HepG2 (cell line): ENCODE data around the gene ST3GAL5. TPM values are rescaled to one million over a fixed set of nuclear protein-coding genes. Genes with fewer than 3 reads are reported as not detected.

Experiments
- AHR ChIP-seq: IDR thresholded peaks from 2 replicates; pipeline ENCODE4 v1.6.1; 2018; ENCODE audit warnings: missing genetic modification reagents, missing compliant biosample characterization
- ATM ChIP-seq: fragments of 450-650 bp; IDR thresholded peaks from 2 replicates; pipeline ENCODE4 v1.7.1; 2017; ENCODE audit warnings: mild to moderate bottlenecking, borderline replicate concordance
- DR1 ChIP-seq: sonication (generic); formaldehyde crosslinking; IDR thresholded peaks from 2 replicates; pipeline ENCODE4 v1.8.0; 2021; ENCODE audit warnings: mild to moderate bottlenecking, missing genetic modification reagents, inconsistent platforms
- PRPF4 ChIP-seq: fragments of 200-400 bp; formaldehyde crosslinking; IDR thresholded peaks from 2 replicates; pipeline ENCODE4 v1.6.1; 2016; ENCODE audit warnings: low read length, low read depth; ENCODE audit not compliant: poor library complexity, severe bottlenecking
- RAD21 ChIP-seq: fragments of 450-650 bp; formaldehyde crosslinking; IDR thresholded peaks from 2 replicates; pipeline ENCODE4 v1.5.0; 2020; ENCODE audit warnings: mild to moderate bottlenecking
- SSRP1 ChIP-seq: IDR thresholded peaks from 2 replicates; pipeline ENCODE4 v1.6.1; 2016; ENCODE audit warnings: control low read depth
- TCF12 ChIP-seq, 2 experiments: fragments of 450-650 bp in 1 of 2; sonication (generic) in 1 of 2; formaldehyde crosslinking in 1 of 2; IDR thresholded peaks; 2 replicates each; pipeline versions ENCODE4 v1.6.1 to v1.8.0; 2017 to 2022; ENCODE audit warnings: antibody characterized with exemption in 1 of 2, mild to moderate bottlenecking in 1 of 2, missing genetic modification reagents in 1 of 2, moderate library complexity in 1 of 2
- polyA plus RNA-seq, 8 experiments: library from polyadenylated mRNA; depleted of rRNA in 3 of 8; stranded (reverse) in 7 of 8; unstranded in 1 of 8; fragments of >200 nt; fragmentation: Illumina TruSeq in 4 of 8; extraction: Trizol in 4 of 8; gene quantifications; 2 replicates each; pipeline versions ENCODE4 v1.2.1 to v1.2.3, GENCODE V29; 2011 to 2016; ENCODE audit warnings: low read depth in 4 of 8, missing spikeins in 1 of 8, mixed read lengths in 1 of 8; ENCODE audit not compliant: insufficient read depth in 1 of 8
- total RNA-seq, 5 experiments: library from RNA; depleted of rRNA; stranded (reverse); fragments of >200 nt; fragmentation: Illumina TruSeq; extraction: Trizol; gene quantifications; 2 replicates each; pipeline ENCODE4 v1.2.3, GENCODE V29; 2016; ENCODE audit warnings: low read depth in 1 of 5
- TF ChIP-seq, protein P1 (sequence below): sonication (generic); formaldehyde crosslinking; IDR thresholded peaks from 2 replicates; pipeline ENCODE4 v1.5.0; 2020; ENCODE audit warnings: mild to moderate bottlenecking, missing genetic modification reagents
- TF ChIP-seq, protein P2 (sequence below): sonication (generic); IDR thresholded peaks from 2 replicates; pipeline ENCODE4 v1.6.1; 2016; ENCODE audit warnings: low read depth, borderline replicate concordance

Gene ST3GAL5
- total and polyA plus RNA-seq, 2 of the 13 experiments (the other 11 are each of a cell fraction or from before 2014, with no cell fraction given) = 1.3 to 2.0 TPM

DNA sequence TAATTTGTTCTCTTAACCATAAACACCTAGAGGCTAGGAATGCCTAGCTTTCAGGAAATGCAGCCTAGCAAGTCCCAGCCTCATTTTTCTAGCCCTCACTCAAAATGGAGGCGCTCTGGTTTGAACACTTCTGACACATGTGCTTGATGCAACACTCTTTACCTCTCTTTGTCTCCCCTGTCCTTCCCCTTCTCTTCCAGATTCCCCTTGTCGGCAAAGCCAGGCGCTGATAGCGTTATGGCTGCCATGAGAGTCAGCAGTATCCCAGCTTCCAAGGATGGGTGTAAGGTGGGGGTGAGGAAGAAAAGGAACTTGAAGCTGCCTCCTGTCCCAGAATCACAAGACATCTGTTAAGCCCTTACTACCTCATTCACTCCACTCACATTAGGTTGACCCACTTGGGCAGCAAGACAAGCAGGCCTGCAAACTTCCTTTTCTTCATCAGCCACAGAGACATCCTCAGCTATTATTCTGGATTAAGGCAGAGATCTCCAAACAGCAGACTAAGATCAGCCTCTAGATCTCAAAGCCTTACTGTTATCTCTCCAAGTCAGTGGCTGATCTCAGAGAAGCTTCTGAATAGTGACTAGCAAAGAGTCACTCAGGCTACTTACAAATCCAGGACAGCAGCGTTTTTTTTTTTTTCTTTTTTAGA, 1.9 kb upstream of the ST3GAL5 start (continued):
- TF ChIP-seq, protein P1, sequence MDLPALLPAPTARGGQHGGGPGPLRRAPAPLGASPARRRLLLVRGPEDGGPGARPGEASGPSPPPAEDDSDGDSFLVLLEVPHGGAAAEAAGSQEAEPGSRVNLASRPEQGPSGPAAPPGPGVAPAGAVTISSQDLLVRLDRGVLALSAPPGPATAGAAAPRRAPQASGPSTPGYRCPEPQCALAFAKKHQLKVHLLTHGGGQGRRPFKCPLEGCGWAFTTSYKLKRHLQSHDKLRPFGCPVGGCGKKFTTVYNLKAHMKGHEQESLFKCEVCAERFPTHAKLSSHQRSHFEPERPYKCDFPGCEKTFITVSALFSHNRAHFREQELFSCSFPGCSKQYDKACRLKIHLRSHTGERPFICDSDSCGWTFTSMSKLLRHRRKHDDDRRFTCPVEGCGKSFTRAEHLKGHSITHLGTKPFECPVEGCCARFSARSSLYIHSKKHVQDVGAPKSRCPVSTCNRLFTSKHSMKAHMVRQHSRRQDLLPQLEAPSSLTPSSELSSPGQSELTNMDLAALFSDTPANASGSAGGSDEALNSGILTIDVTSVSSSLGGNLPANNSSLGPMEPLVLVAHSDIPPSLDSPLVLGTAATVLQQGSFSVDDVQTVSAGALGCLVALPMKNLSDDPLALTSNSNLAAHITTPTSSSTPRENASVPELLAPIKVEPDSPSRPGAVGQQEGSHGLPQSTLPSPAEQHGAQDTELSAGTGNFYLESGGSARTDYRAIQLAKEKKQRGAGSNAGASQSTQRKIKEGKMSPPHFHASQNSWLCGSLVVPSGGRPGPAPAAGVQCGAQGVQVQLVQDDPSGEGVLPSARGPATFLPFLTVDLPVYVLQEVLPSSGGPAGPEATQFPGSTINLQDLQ (CRISPR knock-in tag) = no peak
- no peak for TF ChIP-seq RAD21 (CRISPR knock-in tag)
- TF ChIP-seq, protein P2, sequence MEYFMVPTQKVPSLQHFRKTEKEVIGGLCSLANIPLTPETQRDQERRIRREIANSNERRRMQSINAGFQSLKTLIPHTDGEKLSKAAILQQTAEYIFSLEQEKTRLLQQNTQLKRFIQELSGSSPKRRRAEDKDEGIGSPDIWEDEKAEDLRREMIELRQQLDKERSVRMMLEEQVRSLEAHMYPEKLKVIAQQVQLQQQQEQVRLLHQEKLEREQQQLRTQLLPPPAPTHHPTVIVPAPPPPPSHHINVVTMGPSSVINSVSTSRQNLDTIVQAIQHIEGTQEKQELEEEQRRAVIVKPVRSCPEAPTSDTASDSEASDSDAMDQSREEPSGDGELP = no peak
- no peak for TF ChIP-seq DR1
- no peak for TF ChIP-seq ATM
- no peak for TF ChIP-seq AHR (CRISPR knock-in tag)
- TF ChIP-seq PRPF4 = no peak
- TF ChIP-seq TCF12 (IDR thresholded peaks at IDR 0.05) = no peak
- no peak for TF ChIP-seq TCF12 (CRISPR knock-in tag; IDR thresholded peaks at IDR 0.05)
- TF ChIP-seq SSRP1 = no peak
